GM21367 (cell line): ENCODE results near the gene PSMD14.
"Not testable (repeated sequence)": the region's sequence is repeated elsewhere in the genome, so short reads cannot be mapped to it uniquely, and the experiment has no call there.

ENCODE experiments used
- ATAC-seq: cut with Tn5 transposase; IDR thresholded peaks from one replicate; pipeline ENCODE4 v1.9.1; 2021; ENCODE audit not compliant: unreplicated experiment

PSMD14 gene

DNA sequence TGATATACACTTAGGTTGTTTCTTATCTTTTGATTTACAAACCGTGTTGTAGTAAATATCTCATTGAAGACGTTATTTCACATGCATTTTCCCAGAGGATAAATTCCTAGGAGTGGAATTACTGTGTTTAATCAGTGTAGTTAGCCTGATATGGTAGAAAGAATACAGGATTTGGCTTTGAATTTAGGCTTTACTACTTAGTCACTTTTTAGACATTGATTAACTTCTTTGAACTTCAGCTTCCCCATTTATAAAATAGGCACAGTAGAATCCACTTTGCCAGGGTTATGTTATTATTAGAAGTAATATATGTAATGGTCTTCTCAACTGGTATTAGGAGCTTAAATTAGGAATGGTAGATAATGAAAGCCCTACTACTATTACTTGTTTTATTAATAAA, 27.4 kb downstream of the PSMD14 start:
- no peak for ATAC-seq

DNA sequence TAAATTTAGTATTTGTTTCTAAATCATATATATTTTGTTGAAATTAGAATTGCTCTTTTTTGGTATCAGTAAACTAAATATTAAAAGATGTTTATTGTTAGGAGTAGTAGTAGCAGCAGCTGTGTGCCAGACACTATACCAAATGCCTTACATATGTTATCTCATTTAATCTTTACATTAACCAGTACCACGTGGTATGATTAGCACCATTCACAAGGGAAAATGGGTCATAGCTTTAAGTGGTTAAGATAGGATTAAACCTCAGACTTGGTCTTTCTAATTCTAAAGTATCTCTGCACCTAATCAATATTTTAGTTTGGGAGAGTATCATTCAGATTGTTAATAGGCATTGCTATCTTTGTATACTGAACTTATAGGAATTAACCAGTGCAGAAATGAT, 29.0 kb downstream of the PSMD14 start:
- ATAC-seq = no peak

DNA sequence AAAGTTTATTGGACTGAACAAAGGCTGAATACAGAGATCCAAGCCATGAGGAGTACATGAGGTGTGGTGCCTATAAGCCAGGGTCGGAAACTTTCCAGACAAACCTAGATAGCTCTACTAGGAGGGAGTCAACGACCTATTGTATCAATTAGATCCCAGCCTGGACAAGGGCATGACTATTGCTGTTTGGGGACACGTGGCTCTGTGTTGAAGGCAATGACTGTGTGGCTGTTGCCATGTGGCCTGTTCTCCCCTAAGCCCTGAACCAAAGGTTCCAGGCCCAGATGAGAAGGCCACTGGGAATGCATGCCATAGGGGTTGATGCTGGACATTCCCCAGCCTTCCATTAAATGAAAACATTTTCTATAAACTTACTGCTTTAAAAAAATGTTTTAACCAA, 31.3 kb downstream of the PSMD14 start:
- not testable (repeated sequence) for ATAC-seq

DNA sequence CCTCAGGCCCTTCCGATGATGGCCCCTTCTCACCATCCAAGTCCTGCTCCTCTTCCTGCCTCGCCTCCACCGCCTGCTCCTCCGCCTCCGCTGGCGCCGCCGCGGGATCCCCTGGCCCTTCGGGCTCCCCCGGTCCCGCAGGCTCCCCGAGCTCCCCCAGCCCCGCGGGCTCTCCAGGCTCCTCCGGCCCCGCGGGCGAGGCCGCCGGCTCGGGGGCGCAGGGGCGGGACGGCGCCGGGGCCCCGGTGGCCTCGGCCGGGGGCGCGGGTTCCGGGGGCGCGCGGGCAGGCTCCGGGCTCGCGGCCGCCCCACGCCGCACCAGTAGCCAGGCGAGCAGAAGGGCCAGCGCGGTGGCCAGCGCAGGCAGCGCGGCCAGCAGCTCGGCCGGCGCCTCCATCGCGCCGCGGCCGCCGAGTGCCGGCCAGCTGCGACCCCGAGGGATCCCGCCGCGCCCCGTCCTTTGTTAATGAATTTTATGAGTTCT, 32.7 kb downstream of the PSMD14 start:
- not testable (repeated sequence) for ATAC-seq

DNA sequence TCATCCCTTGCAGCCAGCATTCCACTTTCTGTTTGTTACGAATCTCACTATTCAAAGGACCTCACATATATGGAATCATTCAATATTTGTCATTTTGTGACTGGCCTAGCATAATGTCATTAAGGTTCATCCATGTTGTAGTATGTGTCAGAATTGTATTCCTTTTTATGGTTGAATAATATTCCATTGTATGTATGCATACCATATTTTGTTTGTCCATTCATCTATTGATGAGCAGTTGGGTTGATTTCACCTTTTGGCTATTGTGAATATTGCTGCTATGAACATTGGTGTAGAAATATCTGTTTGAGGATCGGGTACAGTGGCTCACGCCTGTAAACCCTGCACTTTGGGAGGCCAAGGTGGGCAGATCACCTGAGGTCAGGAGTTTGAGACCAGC, 35.0 kb downstream of the PSMD14 start:
- ATAC-seq = no peak

DNA sequence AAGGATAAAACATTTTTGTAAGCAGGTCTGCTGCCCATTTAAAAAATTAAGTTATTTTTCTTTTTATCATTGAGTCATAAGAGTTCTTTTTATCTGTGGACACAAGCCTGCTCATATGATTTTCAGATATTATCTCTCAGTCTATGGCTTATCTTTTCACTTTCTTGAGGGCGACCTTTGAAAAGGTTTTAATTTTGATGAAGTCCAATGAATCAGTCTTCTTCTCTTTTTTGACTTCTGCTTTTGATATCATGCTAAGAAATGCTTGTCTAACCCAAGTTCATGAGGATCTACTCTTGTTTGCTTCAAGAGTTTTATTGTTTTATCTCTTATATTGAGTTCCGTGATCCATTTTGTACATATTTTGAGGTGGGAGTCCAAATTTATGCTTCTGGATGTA, 36.5 kb downstream of the PSMD14 start:
- no peak for ATAC-seq

DNA sequence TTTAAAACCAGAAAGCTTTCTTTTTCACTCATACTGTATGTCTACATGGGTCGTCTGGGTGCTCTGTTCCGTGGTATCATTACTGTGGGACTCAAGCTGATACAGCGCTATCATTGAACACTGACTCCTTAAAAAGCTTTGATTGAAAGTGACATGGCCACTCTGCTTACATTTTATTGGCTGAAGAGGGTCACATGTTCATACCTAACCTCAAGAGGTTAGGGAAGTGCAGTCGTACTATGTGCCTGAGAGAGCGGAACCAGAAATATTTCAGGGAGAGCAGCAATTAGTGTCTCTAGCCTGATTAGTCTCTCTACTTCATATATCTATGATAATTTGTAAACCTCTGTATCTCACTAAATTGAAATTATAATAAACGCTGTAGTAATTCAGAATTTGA, 43.5 kb downstream of the PSMD14 start:
- no peak for ATAC-seq

DNA sequence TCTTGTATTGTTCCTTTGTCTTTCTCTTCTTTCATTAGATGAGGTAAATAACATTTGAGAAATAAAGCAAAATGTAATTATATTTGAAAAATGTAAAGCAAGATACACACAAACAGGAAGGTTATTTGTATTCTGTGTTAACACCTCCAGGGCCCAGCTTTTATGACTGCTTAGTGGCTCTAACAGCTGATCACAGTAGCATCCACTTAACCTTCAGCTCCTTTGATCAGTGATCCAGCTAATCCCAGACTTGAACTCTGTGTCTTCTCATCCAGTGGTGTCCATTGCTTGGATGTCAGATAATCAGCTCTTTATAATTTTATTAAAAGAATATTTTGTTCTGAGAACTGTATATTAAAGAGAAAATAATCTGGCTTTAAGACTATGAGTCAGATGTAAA, 44.5 kb downstream of the PSMD14 start:
- no peak for ATAC-seq

DNA sequence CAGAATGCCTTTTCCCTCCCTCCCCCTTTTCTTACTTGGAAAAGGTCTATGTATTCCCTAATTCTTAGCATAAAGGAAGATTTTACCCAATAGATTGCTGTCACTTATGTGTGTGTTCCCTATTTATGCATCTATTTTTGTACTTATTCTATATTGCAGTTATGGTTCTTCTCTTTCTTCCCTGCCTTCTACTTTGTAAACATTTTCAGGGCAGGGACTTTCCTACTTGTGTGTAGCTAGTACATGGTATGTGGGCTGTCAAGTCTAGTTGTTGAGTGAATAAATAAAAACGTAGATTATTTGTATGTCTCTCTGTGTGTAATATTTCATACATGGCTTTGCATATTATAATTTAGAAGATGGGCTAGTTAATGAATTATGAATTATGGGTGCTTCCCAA, 45.3 kb downstream of the PSMD14 start:
- no peak for ATAC-seq

DNA sequence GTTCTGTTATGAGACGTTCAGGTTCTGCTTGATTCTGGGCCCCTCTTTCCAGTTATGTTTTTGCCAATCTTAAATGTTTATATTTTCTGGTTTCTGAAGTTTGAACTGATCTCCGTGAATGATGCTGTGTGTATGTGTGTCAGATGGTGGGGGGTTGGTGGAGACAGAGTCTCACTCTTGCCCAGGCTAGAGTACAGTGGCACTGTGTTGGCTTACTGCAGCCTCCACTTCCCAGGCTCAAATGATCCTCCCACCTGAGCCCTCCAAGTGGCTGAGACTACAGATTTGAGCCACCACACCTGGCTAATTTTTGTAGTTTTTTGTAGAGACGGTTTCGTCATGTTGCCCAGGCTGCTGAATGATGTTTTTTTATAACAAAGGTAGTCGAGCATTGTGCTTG, 45.9 kb downstream of the PSMD14 start:
- ATAC-seq = no peak

DNA sequence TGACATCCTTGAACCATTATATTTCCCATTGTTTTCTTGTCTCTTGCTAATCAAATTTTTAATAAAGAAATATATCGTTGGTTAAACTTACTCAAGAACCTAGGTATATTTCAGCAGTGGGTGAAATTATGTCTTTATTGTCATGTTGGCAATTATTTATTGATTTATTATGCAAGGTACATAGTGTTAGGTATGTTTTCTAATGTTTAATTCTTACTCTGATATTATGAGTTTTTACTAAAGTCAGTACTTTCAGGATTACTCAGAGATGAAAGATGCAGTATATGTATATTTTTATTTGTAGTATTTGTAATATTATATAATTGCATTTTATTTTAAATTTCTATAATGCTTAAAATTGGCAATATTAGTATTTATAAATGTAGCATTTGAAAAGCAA, 46.9 kb downstream of the PSMD14 start:
- no peak for ATAC-seq

DNA sequence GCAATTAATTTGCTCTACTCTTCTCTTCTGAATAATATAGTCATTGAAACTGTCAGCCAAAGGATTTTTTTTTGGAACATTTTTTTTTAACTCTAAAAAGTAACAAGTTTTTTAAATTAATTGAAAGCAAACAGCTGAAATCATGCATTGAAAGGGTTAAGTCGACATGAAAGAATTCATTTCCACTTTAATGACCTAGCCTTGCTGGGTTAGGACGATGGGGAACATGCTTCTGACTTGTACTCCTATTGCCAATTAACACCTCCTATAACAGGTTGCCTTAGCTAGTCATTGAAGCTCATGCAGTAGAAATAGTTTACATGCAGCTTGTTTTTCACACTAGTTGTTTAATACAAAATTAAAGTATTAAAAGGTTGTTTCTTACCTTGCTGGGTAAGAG, 47.8 kb downstream of the PSMD14 start:
- no peak for ATAC-seq

DNA sequence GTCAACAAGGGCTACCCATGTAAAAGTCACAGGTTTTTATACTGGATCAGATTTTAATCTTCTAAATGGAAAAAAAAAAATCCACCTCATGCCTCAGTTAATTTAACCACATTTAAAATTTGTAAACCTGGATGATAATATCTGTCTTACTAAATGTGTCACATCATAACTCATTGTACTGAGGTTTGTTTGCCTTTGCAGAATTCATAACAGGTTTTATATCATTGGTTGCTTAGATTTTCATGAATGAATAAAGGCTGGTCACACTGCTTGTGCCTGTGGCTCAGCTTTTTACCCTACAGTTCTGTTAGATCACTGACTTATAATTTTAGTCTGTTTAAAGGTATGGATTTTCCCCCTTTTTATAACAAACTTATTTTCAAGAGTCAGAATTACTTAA, 48.9 kb downstream of the PSMD14 start:
- no peak for ATAC-seq

DNA sequence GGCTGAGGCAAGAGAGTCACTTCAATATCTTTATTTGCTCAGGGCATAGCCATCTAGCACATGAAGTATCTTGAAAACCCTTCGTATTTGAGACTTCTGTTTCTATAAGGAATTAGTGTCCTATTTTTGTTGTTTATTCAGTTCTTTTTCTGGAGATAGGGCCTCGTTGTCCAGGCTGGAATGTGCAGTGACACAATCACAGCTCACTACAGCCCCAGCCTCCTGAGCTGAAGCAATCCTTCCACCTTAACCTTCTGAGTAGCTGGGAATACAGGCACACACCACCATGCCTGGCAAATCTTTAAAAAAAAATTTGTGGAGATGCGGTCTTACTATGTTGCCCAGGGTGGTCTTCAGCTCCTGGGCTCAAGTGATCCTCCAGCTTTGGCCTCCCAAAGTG, 50.6 kb downstream of the PSMD14 start:
- ATAC-seq = no peak

DNA sequence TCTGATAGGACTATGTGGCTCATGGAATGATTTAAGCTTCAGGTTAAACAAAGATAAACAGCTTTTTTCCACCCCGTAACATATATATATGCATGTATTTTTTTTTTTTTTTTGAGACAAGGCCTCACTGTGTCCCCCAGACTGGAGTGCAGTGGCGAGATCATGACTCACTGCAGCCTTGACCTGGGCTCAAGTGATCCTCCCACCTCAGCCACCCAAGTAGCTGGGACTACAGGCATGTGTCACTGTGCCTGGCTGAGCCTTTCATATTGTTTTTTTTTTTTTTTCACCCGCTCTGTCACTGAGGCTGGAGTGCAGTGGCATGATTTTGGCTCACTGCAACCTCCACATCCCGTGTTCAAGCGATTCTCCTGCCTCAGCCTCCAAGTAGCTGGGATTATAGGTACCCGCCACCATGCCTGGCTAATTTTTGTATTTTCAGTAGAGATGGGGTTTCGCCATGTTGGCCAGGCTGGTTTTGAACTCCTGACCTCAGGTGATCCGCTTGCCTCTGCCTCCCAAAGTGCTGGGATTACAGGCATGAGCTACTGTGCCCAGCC, 52.0 kb downstream of the PSMD14 start:
- not testable (repeated sequence) for ATAC-seq

DNA sequence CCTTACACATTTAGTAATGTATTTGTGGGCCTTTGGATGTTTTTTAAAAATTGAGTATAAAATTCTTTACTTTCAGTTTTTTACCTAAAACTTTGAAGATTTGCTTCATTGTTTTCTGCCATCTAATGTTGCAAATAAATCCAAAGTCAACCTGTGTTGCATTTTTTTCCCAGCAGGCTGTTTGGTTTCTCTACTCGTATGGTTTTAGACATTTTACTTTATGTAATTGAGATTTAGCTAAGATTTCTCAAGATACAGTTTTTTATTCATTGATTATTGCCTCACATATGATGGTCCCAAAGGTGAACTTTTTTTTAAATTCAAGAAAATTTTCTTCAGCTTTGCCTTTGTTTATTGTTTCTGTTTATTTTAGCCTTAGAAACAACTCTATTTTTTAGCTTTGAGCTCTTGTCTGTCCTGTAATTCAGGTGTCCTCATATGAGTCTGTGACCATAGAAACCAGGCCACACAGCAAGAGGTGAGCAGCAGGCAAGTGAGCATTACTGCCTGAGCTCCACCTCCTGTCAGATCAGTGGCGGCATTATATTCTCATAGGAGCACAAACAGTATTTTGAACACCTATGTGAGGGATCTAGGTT, 54.4 kb downstream of the PSMD14 start:
- ATAC-seq = no peak

DNA sequence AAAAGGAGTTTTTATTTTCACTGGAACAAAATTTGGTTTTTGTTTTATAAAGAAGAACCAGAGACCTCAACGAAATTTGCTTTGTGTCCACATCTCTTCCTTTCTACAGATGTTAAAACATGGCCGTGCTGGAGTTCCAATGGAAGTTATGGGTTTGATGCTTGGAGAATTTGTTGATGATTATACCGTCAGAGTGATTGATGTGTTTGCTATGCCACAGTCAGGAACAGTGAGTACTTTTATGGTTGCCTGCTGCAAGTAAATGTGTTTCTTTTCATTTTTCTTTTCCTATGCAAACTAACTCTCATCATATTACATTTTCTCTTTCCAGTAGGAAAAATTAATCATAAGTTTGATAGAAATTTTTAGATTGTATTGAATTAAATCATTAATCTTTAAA, 59.5 kb downstream of the PSMD14 start:
- no peak for ATAC-seq

DNA sequence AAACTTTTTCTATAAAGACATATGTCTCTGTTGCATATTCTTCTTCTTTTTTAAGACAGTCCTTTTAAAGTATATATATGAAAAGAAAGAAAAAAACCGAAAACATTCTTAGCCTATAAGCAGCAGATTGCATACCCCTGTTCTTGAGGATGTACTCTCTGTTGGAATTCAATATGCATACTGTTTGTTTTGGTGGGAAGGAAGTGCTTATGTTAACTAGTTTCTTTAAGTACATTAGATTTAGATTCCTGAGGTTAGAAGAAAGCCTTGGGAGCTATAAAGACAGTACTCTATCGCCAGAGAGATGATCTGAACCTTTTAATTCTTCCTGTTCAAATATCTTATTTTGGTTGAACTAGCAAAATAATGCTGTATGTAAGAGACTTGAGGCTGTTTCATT, 61.1 kb downstream of the PSMD14 start:
- no peak for ATAC-seq

DNA sequence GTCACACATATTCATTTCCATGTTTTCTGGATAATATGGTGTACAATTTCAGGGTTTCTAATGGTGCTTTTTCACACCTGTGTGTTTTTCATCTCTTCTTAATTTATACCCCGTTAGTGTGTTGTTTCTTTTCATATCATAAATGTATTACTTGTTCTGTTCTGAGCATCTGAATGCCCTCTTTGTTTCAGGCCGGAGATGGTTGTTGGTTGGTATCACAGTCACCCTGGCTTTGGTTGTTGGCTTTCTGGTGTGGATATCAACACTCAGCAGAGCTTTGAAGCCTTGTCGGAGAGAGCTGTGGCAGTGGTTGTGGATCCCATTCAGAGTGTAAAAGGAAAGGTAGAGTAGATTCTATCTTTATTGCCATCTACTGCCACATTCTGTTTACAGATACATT, 62.8 kb downstream of the PSMD14 start:
- no peak for ATAC-seq

DNA sequence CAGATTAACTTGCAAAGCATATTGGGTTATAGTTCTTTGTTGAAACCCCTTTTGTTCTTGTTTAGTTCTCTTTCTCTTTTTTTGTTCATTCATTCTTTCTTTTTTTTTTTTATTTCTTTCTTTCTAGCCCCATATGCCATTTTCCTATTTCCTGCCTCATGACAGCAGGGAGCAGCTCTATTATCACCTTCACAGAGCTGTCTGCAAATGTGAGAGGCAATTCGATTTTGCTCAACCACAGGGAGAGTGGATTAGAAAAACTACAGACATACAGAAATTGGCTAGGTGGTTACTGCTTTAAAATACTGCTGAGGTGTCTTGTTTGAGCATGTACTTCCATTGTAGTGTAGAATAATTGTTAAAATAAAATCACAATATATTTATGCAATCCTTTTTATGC, 63.6 kb downstream of the PSMD14 start:
- ATAC-seq = no peak

DNA sequence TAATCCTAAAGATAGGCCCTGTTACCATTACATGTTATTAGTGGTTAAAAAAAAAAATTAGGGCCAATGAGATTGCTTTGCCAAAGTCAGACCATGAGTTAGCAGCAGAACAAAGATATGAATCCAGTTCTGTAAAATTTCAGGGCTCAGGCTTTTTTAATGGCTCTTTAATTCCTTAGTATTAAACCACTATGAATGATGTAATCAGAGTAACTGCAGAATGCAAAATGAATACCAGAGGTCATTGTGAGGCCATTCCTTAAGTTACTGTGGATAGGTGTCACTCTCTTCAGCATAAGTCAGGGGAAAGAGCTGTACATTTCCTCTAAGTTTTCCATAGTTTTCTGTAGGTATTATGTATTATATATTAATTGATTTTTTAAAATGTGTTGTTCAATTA, 65.7 kb downstream of the PSMD14 start:
- ATAC-seq = no peak

DNA sequence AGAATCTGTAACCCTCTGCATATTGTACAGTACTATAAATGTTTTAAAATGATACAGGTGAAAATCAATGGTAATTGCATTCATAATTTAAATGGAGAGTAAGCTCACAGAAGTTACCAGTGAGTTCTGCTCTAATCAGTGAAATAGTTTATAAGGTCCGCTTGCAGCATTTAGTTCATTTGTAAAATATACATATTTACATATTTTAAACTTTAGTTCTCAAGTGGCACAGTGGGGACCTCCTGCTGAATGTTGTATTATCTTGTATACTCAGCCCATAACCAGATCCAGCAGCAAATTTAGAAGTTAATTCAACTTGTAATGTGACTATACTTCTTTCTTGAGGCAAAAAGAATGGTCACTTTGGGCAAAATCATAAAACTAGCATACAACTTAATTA, 66.2 kb downstream of the PSMD14 start:
- no peak for ATAC-seq

DNA sequence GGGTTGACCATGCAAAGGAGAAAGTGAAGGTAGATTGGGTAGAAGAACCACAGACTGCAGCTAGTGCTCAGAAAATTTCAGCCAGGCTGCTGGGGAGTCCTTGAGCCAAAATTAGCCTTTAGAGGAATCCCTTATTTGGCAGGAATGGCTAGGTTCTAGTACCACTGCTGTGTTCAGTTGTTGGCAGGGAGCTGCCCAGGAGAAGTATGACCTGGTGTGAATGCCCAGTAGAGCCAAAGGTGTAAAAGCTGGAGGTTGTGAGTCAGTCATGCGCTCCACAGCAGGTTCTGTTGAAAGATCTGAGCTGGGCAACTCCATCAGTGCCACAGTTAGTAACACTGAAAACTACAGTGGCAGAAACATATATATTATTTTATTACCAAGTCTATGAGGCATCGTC, 71.5 kb downstream of the PSMD14 start:
- no peak for ATAC-seq
